Liver (tissue), 9 donors: ENCODE data around the gene DCBLD2. TPM values are rescaled to one million over a fixed set of nuclear protein-coding genes. Genes with fewer than 3 reads are reported as not detected.

Experiments used
- DNase-seq: peaks from one replicate; pipeline ENCODE4 v3.0.0-alpha.2; 2017; ENCODE audit warnings: low spot score
- H3K27ac ChIP-seq, 2 donors: one replicate each; pipeline ENCODE4 v1.7.0; 2013; ENCODE audit warnings: inconsistent platforms in 2 of 2, low read length in 2 of 2, control low read depth in 1 of 2, low read depth in 1 of 2, mild to moderate bottlenecking in 1 of 2
- H3K27me3 ChIP-seq, 4 donors: one replicate each; pipeline versions ENCODE4 v1.6.1 to v1.7.0; 2013; ENCODE audit warnings: low read length in 3 of 4, inconsistent platforms in 1 of 4, mild to moderate bottlenecking in 1 of 4, moderate library complexity in 1 of 4; ENCODE audit not compliant: control insufficient read depth in 4 of 4, insufficient read depth in 4 of 4
- H3K36me3 ChIP-seq, 4 donors: one replicate each; pipeline versions ENCODE4 v1.6.1 to v1.7.0; 2013; ENCODE audit warnings: low read length in 3 of 4, mild to moderate bottlenecking in 3 of 4, low read depth in 1 of 4, moderate library complexity in 1 of 4; ENCODE audit not compliant: control insufficient read depth in 4 of 4, insufficient read depth in 3 of 4
- H3K4me1 ChIP-seq, 4 donors: one replicate each; pipeline versions ENCODE4 v1.6.1 to v1.7.0; 2013; ENCODE audit warnings: low read length in 3 of 4, mild to moderate bottlenecking in 3 of 4, moderate library complexity in 1 of 4; ENCODE audit not compliant: control insufficient read depth in 4 of 4, insufficient read depth in 4 of 4
- H3K4me3 ChIP-seq, 3 donors: one replicate each; pipeline versions ENCODE4 v1.6.1 to v1.7.0; 2013; ENCODE audit warnings: low read length in 3 of 3, control low read depth in 1 of 3, low read depth in 1 of 3, mild to moderate bottlenecking in 1 of 3
- H3K9ac ChIP-seq, 2 donors: one replicate each; pipeline ENCODE4 v1.7.0; 2013; ENCODE audit warnings: low read length in 2 of 2, mild to moderate bottlenecking in 2 of 2, moderate library complexity in 2 of 2, control low read depth in 1 of 2, low read depth in 1 of 2
- H3K9me3 ChIP-seq, 4 donors: one replicate each; pipeline versions ENCODE4 v1.6.1 to v1.7.0; 2013; ENCODE audit warnings: low read length in 3 of 4; ENCODE audit not compliant: control insufficient read depth in 4 of 4
- ATF3 ChIP-seq: IDR thresholded peaks from 2 replicates; pipeline ENCODE4 v1.6.1; 2016; ENCODE audit warnings: antibody characterized with exemption
- CTCF ChIP-seq: fragments of 150-350 bp; IDR thresholded peaks from 2 replicates; pipeline ENCODE4 v1.5.1; 2017; ENCODE audit warnings: improper control_type of control experiment, low read depth, low read length; ENCODE audit not compliant: missing input control
- EGR1 ChIP-seq, 2 donors: IDR thresholded peaks; 2 replicates each; pipeline ENCODE4 v1.6.1; 2016 to 2018; ENCODE audit warnings: antibody characterized with exemption in 2 of 2, low read depth in 2 of 2
- FOXA1 ChIP-seq: IDR thresholded peaks from 2 replicates; pipeline ENCODE4 v1.6.1; 2016; ENCODE audit warnings: antibody characterized with exemption
- FOXA2 ChIP-seq: IDR thresholded peaks from 2 replicates; pipeline ENCODE4 v1.6.1; 2016; ENCODE audit warnings: antibody characterized with exemption
- GABPA ChIP-seq, 2 donors: IDR thresholded peaks in 1 of 2; conservative IDR thresholded peaks in 1 of 2; 2 replicates each; pipeline ENCODE4 v1.6.1; 2016; ENCODE audit warnings: antibody characterized with exemption in 2 of 2, mild to moderate bottlenecking in 1 of 2, moderate library complexity in 1 of 2
- HNF4A ChIP-seq, 2 donors: conservative IDR thresholded peaks; 2 replicates each; pipeline ENCODE4 v1.6.1; 2016; ENCODE audit warnings: antibody characterized with exemption in 2 of 2, mild to moderate bottlenecking in 2 of 2
- MAX ChIP-seq: IDR thresholded peaks from 2 replicates; pipeline ENCODE4 v1.6.1; 2016; ENCODE audit warnings: antibody characterized with exemption
- NR2F2 ChIP-seq: IDR thresholded peaks from 2 replicates; pipeline ENCODE4 v1.6.1; 2016; ENCODE audit warnings: antibody characterized with exemption
- RAD21 ChIP-seq, 2 donors: IDR thresholded peaks; 2 replicates each; pipeline ENCODE4 v1.6.1; 2016; ENCODE audit warnings: antibody characterized with exemption in 2 of 2, mild to moderate bottlenecking in 2 of 2
- REST ChIP-seq: IDR thresholded peaks from 2 replicates; pipeline ENCODE4 v1.6.1; 2016; ENCODE audit warnings: antibody characterized with exemption, mild to moderate bottlenecking
- RXRA ChIP-seq, 2 donors: IDR thresholded peaks; 2 replicates each; pipeline ENCODE4 v1.6.1; 2017 to 2018; ENCODE audit warnings: antibody characterized with exemption in 2 of 2, mild to moderate bottlenecking in 1 of 2
- SP1 ChIP-seq: IDR thresholded peaks from 2 replicates; pipeline ENCODE4 v1.6.1; 2018; ENCODE audit warnings: antibody characterized with exemption, mild to moderate bottlenecking
- TAF1 ChIP-seq: conservative IDR thresholded peaks from 2 replicates; pipeline ENCODE4 v1.6.1; 2016; ENCODE audit warnings: antibody characterized with exemption, mild to moderate bottlenecking
- YY1 ChIP-seq: IDR thresholded peaks from 2 replicates; pipeline ENCODE4 v1.6.1; 2016; ENCODE audit warnings: antibody characterized with exemption, mild to moderate bottlenecking
- ZBTB33 ChIP-seq: IDR thresholded peaks from 2 replicates; pipeline ENCODE4 v1.6.1; 2016; ENCODE audit warnings: antibody characterized with exemption
- WGBS: extraction: QIAGEN DNeasy Blood & Tissue Kit; methylation state at CpG from one replicate; pipeline ENCODE4 v1.1.7; 2013; 5-methylcytosine and 5-hydroxymethylcytosine counted together
- polyA plus RNA-seq, 2 donors: library from polyadenylated mRNA; stranded (reverse) in 1 of 2; unstranded in 1 of 2; fragments of 200-250 nt in 1 of 2; fragments of >200 nt in 1 of 2; fragmentation: Nextera tagmentation in 1 of 2; extraction: Ambion mirVana in 1 of 2; gene quantifications; one replicate each; pipeline versions ENCODE4 v1.2.1 to v1.2.3, GENCODE V29; 2013 to 2015
- total RNA-seq, 2 donors: library from RNA; depleted of rRNA; stranded (reverse); fragments of >200 nt; gene quantifications; one replicate each; pipeline ENCODE4 v1.2.3, GENCODE V29; 2014
- donor health status: healthy.
- donor health status: healthy.
- donor health status: healthy.
- donor health status: healthy.
- donor health status: healthy.

The DCBLD2 gene
- total and polyA plus RNA-seq, 4 donors, result 4.7 to 14.7 (median 9.1) TPM

GRCh38 chr3:98885851-98886250, 15.6 kb downstream of the DCBLD2 start:
- H3K36me3 ChIP-seq, result no peaks in the 10 kb centered on the region
- DNase-seq, result no peak
- no peaks in the 10 kb centered on the region for H3K27me3 ChIP-seq
- H3K9me3 ChIP-seq, result no peaks in the 10 kb centered on the region
- no peaks in the 10 kb centered on the region for H3K4me1 ChIP-seq
- WGBS, result 87% methylated on average over 1 of the region's 1 CpG
- TF ChIP-seq REST (no peak), NR2F2 (no peak), FOXA1 (no peak), MAX (no peak), SP1 (no peak), ATF3 (no peak), RAD21 (IDR thresholded peaks at IDR 0.05) (no peak), YY1 (no peak), HNF4A (conservative IDR thresholded peaks at IDR 0.05) (no peak), CTCF (no peak), FOXA2 (no peak), RXRA (IDR thresholded peaks at IDR 0.05) (no peak), EGR1 (IDR thresholded peaks at IDR 0.05; ENCODE audit: low read depth in 2 of 2) (no peak), TAF1 (no peak), ZBTB33 (no peak), GABPA (IDR thresholded peaks at IDR 0.05 in 1 of 2, conservative IDR thresholded peaks at IDR 0.05 in 1 of 2) (no peak)
- H3K27ac ChIP-seq, result no peak overlapping the region
- no peak overlapping the region for H3K4me3 ChIP-seq
- H3K9ac ChIP-seq, result no peak overlapping the region
